Stimulated activated CD4-positive, alpha-beta T cell treated with anti-CD3 and anti-CD28 coated beads, Interleukin-4, amount 100 ng/mL, for 4 hours (primary cell): ENCODE data around the gene GDAP2.
"Not testable (repeated sequence)": the region's sequence is repeated elsewhere in the genome, so short reads cannot be mapped to it uniquely, and the experiment has no call there.

Source experiments
- DNase-seq, 2 experiments: peaks; one replicate each; pipeline ENCODE4 v3.0.0-alpha.2; 2020

Gene GDAP2, protein sequence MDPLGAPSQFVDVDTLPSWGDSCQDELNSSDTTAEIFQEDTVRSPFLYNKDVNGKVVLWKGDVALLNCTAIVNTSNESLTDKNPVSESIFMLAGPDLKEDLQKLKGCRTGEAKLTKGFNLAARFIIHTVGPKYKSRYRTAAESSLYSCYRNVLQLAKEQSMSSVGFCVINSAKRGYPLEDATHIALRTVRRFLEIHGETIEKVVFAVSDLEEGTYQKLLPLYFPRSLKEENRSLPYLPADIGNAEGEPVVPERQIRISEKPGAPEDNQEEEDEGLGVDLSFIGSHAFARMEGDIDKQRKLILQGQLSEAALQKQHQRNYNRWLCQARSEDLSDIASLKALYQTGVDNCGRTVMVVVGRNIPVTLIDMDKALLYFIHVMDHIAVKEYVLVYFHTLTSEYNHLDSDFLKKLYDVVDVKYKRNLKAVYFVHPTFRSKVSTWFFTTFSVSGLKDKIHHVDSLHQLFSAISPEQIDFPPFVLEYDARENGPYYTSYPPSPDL

DNA sequence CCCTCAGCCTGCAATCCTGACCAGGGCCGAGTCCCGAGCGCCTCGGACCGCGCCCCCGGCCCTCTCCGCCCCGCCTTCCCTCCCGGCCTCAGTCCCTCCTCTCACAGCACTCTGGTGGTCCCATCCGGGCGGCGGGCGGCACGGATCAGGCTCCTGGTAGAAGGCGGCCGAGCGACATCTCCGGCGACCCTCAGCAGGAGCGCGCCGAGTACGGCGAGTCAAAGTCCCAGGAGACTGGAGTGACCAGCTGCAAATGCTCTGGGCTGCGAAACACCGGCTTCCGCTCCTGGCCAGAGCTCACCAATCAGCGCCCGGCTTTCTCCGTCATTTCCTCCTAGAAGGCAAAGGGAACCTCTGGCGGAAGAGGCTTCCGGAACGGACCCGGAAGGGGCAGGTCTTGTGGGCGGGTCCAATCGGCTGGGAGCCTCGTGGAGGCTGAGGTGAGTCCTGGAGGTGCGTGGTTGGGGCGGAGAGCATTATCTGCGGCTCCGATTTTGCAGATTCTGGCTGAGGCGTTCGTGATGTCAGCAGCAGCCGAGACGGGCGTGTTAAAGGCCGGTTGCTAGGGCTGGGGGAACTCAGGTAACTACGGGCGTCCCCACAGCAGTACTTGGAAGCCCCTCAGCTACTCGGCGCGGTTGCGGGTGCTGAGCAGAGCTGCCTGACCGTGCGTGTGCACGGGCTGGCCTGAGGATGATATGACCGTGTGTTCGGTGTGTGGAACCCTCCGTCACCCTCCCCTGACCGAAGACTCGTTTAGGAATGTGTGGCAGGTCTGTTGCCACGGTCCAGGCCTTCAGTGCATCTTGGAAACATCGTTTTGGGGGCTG is at the start of gene GDAP2, which contains the start of gene WDR3:
TSS of gene GDAP2 (minus strand) at position 279 of the 830 bp plus-strand sequence. CDS start 9,264 bp downstream, outside the sequence.
TSS of gene WDR3 (plus strand) at position 397 of the 830 bp plus-strand sequence. CDS start 3,581 bp downstream, outside the sequence.
- peak; percentile 90 to 96 for DNase-seq

DNA sequence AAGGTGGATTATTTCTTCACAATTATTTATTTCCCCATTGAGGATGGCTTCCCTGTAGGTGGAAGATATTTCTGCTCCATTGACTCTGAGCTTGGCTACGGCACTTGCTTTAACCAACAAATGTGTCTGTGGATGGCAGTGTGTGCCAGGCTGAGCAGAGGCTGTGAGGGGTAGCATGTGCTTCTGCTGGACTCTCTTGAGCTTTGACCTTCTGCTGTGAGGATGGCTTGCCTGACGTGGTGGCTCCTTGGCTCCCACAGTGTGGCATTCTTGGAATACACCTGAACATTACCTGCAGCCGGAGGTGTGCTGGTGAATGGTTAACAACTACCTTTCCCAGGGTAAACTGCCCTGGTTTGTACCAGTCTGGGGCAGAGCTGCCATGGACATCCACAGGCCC is 47.0 kb upstream of the GDAP2 start:
- DNase-seq = no peak

DNA sequence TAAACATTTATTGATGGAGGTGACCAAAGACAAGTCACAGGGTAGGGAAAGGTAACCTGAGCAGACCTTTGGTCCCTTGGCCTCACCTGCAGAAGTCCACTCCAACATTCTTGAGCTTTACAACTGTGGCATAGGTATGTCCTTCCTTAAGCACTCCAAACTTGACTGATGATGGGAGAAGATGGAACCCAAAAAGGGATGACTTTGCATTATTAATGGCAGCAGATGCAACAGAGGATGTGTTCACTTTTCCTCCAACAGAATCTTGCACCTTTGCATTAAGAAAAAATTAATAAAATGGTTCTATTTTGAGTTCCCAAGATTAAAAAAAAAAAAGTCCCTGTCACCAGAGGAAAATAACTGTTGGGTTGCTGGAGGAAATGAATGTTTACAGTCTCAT is 42.4 kb upstream of the GDAP2 start:
- DNase-seq = no peak

DNA sequence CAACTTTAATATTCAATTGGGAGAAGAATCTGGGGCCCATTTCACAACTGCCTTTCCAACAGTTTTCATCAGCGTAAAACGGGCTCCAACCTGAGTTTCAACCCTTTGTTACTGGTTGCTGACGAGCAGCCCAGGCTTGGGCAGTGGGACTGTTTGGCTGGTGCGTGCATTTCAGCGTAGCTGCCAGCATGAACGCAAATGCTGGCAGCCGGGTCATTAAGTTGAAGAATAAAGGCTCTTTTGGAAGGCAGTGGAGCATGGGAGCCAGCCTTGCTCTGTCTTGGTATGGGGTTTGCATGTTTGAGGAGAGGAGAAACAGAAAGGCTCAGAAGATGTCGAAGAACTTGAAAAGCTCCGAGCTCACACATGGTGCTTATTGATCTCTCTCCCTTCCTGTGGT is 40.8 kb upstream of the GDAP2 start:
- DNase-seq = no peak

DNA sequence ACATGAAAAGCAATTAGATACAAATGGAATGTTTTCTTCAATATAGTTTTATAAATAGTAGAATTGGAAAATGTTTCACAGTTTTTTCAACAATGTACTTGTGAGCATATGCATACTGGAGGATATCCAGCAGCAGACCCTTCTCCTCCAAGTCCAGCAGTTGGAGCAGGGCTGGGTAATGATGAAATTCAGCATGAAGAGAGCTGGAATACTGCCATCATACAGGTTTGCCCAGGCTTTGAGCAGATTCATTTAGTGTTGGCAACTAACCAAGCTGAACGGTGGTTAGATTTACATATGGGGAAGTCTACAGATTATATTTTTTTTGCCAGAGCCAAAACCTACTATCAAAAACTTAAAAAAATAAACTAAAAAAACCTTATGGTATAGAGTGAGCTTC is 38.5 kb upstream of the GDAP2 start:
- DNase-seq = no peak

DNA sequence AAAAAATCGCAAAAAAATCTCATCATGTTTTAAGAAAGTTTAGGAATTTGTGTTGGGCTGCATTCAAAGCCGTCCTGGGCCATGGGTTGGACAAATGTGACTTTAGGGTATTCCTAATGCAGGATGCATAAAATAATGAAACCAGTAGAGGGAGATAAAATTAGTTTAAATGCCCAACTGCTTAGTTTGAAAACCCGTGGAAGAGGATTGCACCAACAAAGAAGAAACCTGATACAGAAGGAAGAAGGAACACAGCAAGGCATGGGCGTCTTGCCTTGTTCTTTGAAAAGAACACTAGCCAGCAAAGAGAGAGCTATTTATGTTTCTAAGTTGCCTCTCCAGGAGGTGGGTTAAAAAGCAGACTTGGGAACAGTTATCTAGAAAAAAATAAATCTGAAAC is 38.1 kb upstream of the GDAP2 start:
- no peak for DNase-seq

DNA sequence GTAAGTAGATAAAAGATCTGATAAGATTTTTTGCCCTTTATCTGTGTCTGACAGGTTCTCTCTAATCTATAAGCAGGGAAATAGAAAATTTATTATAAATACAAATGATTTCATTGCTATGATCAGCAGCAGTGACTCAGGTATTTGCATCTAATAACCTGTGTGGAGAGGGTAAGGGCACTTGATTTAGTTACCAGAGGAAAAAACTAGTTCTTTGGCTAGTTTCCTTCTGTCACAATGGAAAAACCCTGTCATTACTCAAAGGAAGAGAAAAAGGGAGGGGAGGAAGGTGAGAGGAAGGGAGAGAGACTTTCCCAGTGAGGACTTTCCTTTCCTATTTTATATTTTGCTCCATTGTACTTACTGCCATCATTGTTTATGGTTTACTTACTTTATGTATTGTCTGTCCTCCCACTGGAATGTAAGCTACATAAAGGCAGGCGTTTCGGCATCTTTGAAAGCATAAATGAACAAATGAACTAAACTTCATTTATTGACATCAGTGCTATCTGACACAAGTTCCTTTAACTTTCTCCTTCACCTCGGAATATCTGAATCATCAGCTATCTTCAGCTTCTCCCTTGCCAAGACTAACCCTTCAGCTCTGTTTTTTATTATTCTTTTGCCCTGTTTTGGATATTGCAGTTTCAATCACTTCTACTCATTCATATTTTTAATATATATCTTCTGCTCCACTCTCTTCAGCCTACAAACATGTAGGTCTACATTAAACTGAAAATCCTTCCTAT is 35.0 kb upstream of the GDAP2 start:
- DNase-seq = no peak

DNA sequence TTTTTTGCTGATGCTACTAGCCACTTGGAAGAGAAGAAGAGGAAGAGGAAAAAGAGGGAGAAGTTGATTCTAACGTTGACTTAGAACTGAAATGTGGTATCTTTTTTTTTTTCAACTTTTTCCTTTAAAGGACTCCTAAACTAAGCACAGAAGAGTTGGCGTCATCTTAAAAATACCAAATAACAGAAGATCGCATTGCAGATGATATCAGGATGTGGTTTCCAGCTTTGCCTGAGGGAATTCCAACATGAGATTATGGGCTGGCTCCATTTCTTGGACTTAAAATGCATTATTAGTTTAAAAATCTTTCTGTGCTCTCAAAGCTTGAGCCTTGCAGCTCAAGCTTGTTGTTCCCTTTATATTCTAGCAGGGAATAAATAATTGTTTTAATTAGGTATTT is 29.9 kb upstream of the GDAP2 start:
- DNase-seq = no peak

DNA sequence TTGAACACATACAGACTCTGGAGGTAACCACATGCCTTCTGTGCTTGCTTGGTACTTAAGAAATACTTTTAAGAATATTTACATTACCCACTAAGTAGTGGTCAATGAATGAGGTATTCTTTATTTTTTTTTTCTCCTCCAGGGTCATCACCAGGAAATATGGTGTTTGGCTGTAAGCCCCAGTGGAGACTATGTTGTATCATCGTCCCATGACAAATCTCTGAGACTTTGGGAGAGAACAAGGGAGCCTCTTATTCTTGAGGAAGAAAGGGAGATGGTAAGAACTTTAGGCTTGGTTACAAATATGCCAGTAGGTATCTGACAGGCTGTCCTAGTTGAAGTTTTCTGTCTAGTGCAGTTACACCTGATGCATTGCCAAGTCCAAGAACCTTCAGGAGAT is 23.0 kb upstream of the GDAP2 start:
- no peak for DNase-seq

DNA sequence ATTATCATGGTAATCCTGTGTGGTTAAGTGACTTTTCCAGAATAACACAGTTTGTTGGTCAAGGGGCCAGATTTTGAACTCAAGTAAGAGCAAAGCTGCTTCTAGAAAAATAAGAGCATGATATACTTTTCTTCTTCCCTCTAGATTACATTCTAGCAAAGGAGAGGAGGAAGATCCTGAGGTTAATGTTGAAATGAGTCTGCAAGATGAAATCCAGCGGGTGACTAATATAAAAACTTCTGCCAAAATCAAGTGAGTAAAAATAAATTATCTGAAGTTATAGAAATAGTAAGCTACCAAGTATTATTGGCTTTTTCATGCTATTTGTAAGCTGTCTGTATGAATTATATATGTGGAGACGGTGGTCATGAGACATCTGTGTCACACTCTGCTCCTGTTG is 12.9 kb upstream of the GDAP2 start:
- DNase-seq = no peak

DNA sequence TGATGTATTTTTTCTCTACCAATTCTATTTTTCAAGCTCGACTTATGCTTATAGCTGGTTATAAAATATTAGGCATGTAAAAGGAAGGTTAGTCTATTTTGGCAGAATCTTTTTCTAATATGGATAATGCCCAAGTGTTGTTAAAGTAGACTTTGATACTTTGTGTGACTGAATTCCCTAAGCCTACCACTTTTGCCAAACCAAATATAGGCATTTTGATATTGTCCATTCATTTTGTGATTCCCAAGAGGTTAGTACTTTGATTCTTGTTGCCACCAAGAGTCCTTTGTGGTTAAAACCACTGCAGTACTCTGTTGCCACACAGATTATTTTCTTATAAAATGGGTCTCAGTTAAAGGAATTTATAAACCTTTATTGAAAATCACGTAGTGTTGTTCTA is 4.3 kb upstream of the GDAP2 start:
- DNase-seq = no peak

DNA sequence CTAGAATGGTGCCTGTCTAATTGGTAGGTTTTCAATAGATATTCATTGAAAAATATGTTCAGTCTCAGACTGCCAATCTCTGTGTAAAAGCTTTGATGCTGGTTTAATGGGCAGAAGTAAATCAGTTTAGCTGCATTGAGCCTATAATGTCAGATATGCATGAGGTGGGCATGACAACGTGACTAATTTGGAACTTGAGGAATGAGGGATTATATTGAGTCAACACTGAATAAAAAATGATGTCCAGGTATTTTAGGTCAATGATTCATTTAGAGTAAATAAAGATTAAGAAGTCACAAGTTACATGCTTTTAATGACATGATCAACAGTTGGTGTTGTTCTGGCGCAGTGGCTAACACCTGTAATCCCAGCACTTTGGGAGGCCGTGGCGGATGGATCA is 3.2 kb upstream of the GDAP2 start:
- no peak for DNase-seq

DNA sequence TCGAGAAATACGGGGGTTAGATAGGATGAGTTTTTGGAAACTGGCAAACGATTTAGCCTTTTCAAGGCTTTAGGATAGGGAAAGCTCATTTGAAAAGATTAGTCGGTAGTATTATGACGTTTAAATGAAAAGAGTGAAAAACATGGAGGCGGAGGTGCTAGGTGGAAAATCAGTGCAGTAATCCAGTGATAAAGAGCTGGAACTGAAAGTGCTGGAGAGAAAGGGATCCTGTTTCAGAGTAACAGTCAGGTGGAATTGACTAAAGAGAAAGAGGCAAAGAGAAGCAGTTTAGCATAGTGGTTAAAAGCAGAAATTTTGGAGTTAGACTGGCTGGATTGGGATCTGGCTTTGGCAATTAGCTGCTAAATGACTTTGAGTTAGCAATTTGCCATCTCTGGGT is 1.1 kb upstream of the GDAP2 start:
- no peak for DNase-seq

DNA sequence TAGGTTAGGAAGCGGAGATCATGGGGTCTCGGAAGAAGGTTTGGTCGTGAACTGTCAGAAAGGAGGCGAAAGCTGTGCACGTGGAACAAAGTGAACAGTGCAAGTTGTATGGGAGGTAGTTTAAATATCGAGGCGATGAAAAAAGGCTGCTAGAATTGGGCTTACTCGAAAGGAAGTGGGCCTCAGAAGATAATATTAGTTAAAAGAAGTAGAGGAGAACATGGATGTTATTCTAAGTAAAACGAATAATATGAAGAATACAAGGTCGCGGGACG is 689 bp upstream of the GDAP2 start:
- DNase-seq = no peak

DNA sequence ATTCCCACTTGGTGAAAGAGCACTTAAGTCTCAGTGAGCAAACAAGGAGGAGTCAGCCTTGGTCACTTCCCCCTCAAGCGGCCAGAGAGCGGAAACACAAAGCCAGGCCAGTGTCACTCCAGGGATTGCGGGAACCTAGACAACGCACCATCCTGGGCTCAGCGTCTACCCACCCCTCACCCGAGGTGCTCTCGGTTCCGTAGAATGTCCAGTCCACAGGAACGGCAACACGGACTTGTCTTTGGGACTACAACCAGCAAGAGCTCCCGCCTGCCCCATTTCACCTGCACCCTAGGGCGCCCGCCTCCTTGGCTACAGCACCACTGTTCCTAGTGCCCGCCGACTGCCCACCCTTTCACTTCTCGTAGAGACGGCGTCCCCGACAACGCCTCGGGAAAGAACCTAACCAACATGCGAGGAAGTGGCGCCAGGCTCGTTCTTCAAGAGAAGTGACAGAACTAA is 509 bp downstream of the GDAP2 start:
- DNase-seq = peak in 1 of 2 experiments; percentile 15

DNA sequence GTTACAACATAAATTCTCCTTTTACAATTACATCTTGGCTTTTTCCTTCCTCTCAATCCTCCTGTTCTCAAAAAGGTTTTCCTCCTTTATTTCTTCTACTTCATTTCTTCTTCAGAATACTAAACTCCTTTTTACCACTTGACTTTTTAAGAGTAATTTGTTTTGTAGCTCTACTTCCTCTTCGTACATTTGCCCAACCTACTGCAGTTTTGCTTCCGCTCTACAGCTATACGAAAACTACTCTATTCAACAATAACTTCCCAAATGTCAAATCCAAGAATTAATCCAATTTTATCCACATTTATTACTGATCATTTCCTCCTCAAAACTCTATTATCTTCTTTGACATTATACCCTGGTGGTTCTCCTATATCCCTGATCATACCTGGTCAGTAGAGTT is 3.4 kb downstream of the GDAP2 start:
- no peak for DNase-seq

DNA sequence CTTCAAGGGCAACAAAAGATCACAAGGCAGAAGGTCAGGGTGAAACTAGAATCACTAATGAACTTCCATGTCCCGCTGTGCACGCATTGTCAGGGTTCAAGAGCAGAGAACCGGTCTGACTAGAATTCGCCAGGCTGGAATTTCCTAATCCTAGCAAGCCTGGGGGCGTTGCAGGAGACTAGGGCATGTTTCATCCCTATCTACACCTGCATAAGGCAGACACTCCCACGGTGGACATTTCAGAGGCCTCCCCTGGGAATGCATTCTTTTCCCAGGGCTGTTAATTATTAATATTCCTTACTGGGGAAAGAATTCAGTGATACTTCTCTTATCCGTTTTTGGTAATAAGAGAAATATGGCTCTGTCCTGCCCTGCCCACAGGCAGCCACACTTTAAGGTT is 6.7 kb downstream of the GDAP2 start:
- DNase-seq = not testable (repeated sequence)

DNA sequence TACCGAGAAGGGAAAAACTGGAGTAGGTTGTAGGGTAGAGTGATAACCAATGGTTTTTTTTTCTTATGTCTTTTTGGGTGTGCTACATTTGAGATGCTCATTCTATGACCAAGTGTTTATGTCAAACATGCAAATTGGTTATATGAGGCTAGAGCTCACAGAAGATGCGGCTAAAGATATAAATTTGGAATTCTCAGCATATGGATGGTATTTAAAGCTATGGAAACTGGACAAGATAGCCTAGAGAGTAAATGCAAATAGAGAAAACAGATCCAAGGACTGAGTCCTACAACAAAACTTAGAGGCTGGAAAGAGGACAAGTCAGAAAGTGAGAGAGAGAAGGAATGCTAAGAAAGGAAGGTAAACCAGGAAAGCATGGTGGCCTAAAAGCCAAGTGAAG is 7.4 kb downstream of the GDAP2 start:
- no peak for DNase-seq

DNA sequence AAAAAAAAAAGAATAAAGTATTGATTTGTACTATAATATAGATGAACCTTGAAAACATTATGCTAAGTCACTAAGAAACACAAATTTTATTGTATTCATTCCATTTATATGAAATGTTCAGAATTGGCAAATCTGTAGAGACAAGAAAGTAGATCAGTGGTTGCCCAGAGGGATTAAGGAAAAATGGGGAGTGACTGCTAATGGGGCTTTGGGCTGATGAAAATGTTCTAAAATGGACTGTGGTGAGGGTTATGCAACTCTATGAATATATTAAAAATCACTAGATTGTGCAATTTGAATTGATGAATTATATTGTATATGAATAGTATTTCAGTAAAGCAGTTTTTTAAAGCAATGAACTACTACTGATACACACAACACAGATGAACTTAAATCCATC is 10.0 kb downstream of the GDAP2 start:
- DNase-seq = no peak

DNA sequence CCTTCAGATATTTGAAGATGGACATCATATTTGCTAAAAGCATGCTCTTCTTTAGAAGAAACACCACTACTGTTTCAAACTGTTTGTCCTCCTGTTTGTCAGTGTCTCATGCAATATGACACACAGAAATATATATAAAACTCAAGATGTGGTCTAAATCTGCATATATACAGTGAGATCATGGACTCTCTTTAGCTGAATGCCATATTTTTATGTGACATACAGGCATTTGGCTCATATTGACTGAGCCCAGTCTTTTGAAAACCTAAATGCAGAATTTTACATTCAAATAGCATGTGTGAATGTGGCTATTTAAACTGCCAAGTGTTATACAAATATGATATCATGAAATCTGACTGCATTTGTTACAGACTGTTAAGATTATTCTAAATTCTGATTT is 18.4 kb downstream of the GDAP2 start:
- no peak for DNase-seq

DNA sequence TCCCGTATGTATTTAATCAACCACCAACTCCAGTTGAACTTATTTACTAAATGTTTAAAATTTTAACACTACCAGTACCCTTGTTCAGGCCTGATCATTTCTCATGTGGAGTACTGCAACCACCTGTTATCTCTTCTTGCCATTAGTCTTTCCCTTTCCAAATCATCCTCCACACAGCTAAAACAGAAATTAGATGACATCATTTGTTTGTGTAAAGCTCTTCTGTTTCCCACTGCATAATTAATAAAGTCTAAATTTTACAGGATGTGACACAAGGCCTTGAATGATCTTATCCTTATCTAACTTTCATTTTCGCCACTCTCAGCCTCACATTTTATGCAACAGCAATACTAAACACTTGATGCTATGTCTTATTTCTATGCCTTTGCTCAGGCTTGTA is 24.4 kb downstream of the GDAP2 start:
- no peak for DNase-seq

DNA sequence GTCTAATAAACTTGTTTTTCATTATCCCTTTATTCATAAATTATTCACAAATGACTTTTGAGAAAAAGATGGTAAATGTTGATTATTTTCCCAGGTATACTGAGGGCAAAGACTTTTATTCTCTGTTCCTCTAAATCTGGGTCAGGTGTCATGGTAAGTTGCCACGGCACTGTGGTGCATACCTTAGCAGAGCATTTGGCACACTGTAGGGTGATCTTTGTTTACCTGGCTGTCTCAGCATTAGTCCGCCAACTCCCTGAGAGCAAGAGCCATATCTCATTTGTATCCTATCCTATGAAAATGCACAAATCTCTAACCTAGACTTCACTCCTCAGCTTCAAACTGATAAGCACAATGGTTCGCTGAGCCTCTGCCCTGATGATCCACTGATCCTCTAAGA is 24.9 kb downstream of the GDAP2 start:
- no peak for DNase-seq

DNA sequence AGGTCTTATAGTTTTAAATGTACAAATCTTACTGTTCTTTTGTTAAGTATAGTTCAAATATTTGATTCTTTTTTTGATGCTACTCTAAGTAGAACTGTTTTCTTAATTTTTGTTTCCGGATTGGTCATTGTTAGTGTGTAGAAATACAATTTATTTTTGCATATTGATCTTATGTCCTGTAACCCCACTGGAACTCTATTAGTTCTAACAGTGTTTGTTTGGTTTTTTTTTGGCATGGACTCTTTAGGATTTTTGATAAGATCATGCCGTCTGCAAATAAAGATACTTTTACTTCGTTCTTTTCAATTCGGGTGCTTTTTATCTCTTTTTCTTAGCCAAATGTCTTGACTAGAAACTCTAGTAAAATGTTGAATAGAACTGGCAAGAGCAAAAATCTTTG is 26.5 kb downstream of the GDAP2 start:
- no peak for DNase-seq
